Bronchial epithelial cell (primary cell): Measurements from ENCODE around the gene RAPGEF1. TPM values are rescaled to one million over a fixed set of nuclear protein-coding genes. Genes with fewer than 3 reads are reported as not detected.

Source experiments
- DNase-seq: peaks from one replicate; pipeline ENCODE4 v3.0.0-alpha.2; 2010; ENCODE audit warnings: low read depth
- FAIRE-seq: peaks from 2 replicates; lab custom pipeline; 2011; peaks lifted over from hg19 to GRCh38; lab: Jason Lieb, UNC
- H3K27me3 ChIP-seq: 2 replicates; pipeline ENCODE4 v1.5.1; 2011; ENCODE audit warnings: low read length; ENCODE audit not compliant: control insufficient read depth, insufficient read depth
- H3K36me3 ChIP-seq: 2 replicates; pipeline ENCODE4 v1.5.1; 2011; ENCODE audit warnings: low read length; ENCODE audit not compliant: control insufficient read depth, insufficient read depth
- H3K4me3 ChIP-seq: 2 replicates; pipeline ENCODE4 v1.5.1; 2011; ENCODE audit warnings: mild to moderate bottlenecking, low read depth, low read length, control low read depth
- total RNA-seq: library from RNA; depleted of rRNA; stranded (reverse); fragments of >200 nt; gene quantifications from 2 replicates; pipeline ENCODE4 v1.2.1, GENCODE V29; 2014
- TF ChIP-seq, protein P1 (sequence below): IDR thresholded peaks from 2 replicates; pipeline ENCODE4 v1.5.1; 2011; ENCODE audit warnings: mild to moderate bottlenecking, moderate library complexity, low read length, control low read depth, inconsistent platforms; ENCODE audit not compliant: insufficient read depth, severe bottlenecking

The RAPGEF1 gene
- total RNA-seq, 1 donor from 2014 or later, result 19.2 TPM

- Histone ChIP-seq H3K27me3 (no peaks in the 10 kb centered on the region), H3K4me3 (no peak overlapping the region), H3K36me3 (peaks cover 16% of the 10 kb centered on the region)
- TF ChIP-seq, protein P1, sequence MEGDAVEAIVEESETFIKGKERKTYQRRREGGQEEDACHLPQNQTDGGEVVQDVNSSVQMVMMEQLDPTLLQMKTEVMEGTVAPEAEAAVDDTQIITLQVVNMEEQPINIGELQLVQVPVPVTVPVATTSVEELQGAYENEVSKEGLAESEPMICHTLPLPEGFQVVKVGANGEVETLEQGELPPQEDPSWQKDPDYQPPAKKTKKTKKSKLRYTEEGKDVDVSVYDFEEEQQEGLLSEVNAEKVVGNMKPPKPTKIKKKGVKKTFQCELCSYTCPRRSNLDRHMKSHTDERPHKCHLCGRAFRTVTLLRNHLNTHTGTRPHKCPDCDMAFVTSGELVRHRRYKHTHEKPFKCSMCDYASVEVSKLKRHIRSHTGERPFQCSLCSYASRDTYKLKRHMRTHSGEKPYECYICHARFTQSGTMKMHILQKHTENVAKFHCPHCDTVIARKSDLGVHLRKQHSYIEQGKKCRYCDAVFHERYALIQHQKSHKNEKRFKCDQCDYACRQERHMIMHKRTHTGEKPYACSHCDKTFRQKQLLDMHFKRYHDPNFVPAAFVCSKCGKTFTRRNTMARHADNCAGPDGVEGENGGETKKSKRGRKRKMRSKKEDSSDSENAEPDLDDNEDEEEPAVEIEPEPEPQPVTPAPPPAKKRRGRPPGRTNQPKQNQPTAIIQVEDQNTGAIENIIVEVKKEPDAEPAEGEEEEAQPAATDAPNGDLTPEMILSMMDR, result no peak
- no peak for FAIRE-seq
- no peak for DNase-seq
Measured at GRCh38 chr9:131598121-131598520, 141.8 kb downstream of the RAPGEF1 start.

GRCh38 chr9:131597246-131597645 lies 142.6 kb downstream of the RAPGEF1 start:
- peaks cover 13% of the 10 kb centered on the region for H3K36me3 ChIP-seq

GRCh38 chr9:131596430-131596743 lies 143.5 kb downstream of the RAPGEF1 start:
- TF ChIP-seq, protein P1, result no peak
- DNase-seq (no peak), FAIRE-seq (no peak)
- H3K36me3 ChIP-seq, result peaks cover 13% of the 10 kb centered on the region
- H3K27me3 ChIP-seq, result no peaks in the 10 kb centered on the region
- no peak overlapping the region for H3K4me3 ChIP-seq

More at GRCh38 chr9:131597246-131597645, 142.6 kb downstream of the RAPGEF1 start:
- FAIRE-seq (no peak), DNase-seq (no peak)
- no peaks in the 10 kb centered on the region for H3K27me3 ChIP-seq
- no peak overlapping the region for H3K4me3 ChIP-seq
- TF ChIP-seq, protein P1, result no peak

DNA sequence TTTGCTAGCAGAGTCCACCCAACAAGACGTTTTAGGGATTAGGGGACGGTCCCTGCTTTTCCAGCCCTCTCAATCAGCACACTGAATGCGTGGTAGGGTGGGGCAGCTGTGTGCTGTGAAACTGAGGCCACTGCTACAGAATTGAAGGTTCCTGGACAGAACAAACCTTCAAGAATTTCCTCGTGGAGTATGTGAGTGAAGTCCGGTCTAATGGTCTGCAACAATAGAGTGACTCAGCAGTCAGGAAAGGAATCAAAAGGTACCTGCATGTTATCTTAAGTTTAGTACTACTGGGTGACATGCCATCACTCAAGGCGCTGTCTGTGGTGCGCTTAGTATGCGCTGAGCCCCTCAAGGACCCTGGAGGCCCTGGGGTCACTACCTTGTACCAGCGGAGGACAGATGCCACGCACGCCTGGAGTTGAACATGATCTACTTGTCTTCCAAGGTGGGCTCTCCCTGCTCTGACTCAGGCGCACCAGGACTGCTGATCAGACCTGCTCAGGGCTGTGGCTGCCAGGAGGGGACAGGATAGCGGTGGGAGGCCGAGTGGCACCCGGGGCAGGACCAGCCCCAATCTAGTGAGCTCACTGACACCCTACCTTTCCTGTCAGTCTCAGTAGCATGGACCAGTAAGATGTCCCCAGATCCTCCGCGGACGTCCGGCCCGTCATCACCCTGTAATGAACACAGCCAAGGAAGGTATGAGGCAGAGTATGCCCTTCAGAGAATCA lies 144.0 kb downstream of the RAPGEF1 start:
- Histone ChIP-seq H3K4me3 (no peak overlapping the region), H3K27me3 (no peaks in the 10 kb centered on the region), H3K36me3 (peaks cover 13% of the 10 kb centered on the region)
- FAIRE-seq (no peak), DNase-seq (no peak)
- TF ChIP-seq, protein P1, result no peak

DNA sequence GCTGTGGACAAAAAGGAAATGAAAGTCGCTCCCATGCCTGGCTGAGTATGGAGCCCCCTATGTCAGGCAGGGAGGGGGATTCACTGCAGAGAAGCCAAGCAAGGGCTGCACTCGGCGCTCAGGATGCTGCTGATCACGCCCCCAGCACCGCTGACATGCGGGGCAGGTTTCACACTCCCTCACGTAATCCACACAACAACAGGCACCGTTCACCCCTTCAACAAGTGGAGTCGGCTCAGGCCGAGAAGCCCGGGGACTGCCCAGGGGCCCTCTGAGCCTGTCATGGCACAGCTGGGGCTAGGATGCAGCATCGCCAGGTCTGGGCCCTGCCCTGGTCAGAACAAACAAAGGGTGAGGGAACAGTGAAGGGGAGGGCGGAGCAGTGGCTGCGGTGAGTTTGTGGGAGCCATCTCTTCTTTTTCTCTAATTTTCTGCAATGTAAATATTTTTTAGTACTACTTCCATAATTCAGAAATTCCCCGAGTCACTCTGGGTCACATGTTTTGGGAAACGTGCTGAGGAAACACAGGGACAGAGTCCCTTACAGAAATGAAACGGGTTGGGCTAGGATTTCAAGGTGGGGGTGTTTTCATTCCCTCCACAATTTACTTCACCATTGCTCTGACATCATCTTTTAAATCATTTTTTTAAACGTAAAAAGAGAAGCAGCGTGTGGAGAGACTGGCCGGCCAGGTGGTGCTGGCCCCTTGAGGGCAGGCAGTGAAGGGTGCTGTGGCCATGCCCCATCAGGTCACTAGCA lies 144.8 kb downstream of the RAPGEF1 start:
- TF ChIP-seq, protein P1, result no peak
- DNase-seq (no peak), FAIRE-seq (no peak)
- Histone ChIP-seq H3K27me3 (no peaks in the 10 kb centered on the region), H3K4me3 (no peak overlapping the region), H3K36me3 (peaks cover 13% of the 10 kb centered on the region)
